GM21825 (cell line): ENCODE data around the gene ALPI.

Experiments
- ATAC-seq: cut with Tn5 transposase; IDR thresholded peaks from one replicate; pipeline ENCODE4 v1.9.1; 2021; ENCODE audit warnings: mild to moderate bottlenecking, moderate library complexity; ENCODE audit not compliant: unreplicated experiment

Gene ALPI

DNA sequence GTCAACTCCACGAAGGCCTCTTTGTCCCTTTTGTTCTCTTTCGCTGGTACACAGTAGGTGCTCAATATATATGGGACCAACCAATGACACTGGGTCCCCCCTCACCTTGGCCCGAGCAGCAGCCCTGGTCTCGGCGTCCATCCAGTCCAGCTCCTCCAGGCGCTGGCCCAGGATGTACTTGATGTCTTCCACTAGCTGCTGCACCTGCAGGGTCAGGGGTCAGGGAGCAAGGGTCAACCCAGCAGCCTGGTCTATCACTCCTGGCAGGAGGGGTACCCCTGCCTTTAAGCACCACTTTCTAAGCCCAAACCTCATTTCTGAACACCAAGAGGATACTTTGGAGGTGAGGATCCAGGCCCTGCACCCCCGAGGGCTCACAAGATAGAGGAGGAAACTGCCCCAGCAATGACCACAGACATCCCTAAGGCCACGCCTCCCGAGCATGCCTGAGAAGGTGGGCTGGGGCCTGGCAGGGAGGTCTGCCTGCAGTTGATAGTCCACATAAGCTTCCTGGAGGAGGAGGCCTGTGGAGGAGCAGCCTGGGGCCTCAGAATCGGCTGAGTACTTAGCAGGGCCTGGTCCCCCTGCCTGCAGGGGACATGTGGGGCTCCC lies 27.5 kb downstream of the ALPI start:
- no peak for ATAC-seq

DNA sequence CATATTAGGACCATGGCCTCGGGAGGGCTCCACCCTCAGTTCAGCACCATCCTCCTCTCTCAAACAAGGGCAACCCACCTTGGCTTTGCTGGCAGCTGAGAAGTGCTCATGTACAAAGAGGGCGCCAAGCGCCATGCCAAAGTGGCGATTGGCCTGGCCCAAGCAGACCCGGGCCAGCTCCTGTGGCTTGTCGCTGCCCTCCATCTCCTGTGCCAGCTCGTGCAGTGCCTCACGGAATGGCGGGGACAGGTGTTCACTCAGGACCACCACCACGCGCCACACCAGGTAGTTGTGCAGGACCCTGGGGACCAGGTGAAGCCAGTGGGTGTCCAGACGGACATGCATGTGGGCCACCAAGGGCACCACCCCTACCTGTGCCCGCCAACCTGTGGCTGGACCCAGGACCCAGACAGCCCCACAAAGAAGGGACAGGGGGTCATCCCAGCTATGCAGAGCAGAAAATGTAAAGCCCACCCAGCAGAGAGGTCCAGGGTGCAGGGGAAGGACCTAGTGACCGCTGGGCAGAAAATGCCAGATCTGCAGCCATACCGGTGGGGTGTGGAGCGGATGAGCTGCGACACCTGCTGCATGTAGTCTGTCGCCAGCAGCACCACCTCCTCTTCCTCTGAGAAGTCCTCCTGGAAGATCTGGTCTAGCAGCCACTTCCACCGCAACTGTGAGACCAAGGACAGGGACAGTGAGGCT lies 28.1 kb downstream of the ALPI start:
- no peak for ATAC-seq

DNA sequence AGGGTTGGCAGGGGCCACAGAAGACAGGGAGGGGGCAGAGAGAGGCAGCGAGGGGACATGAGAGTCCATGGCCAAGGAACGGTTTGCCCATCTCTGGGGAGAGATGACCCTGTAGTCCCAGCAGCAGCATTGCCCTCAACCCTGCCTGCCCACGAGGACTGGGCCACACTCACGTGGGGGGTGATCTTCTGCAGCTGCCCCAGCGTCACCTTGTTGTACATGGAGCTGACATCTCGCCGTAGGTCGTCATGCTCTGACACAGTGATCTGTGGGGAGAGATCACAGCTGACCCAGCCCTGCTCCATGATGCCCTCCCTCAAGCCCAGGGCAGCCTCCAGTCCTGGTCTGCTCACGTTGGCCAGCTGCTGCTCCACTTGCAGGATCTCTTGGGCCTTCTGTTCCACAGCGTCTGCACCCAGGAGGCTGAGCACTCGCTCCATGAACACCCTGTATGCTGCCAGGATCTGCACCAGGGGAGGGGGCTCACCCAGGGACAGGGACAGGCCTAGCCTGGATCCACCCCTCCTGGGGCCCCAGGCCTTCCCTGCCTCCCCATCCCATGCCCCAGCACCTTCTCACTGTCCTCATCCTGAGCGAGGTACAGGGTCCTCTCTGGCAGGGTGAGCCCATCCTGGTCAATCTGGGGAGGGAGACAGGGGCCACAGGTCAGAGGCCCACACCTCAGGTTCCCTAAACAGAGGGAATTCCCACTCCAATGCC lies 28.8 kb downstream of the ALPI start:
- ATAC-seq = no peak

DNA sequence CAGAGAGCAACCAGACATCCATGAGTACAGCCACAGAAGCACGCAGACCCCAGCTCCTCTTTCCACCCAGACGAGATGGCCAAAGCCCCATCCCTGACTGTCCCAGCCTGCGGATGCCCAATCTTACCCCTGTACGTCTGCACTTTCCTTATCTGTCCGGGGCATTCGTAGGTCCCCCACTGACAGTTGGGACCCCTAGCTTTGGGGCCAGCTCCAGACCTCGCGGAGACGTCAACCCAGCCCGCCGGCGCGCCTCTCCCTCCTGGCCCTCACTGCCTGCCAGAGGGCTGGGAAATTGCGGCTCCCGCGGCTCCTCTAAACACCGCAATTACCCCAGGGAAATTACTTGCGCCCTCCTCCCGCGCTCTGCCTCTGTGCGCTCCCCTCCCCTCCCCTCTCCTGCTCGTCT lies 29.4 kb downstream of the ALPI start:
- no peak for ATAC-seq

DNA sequence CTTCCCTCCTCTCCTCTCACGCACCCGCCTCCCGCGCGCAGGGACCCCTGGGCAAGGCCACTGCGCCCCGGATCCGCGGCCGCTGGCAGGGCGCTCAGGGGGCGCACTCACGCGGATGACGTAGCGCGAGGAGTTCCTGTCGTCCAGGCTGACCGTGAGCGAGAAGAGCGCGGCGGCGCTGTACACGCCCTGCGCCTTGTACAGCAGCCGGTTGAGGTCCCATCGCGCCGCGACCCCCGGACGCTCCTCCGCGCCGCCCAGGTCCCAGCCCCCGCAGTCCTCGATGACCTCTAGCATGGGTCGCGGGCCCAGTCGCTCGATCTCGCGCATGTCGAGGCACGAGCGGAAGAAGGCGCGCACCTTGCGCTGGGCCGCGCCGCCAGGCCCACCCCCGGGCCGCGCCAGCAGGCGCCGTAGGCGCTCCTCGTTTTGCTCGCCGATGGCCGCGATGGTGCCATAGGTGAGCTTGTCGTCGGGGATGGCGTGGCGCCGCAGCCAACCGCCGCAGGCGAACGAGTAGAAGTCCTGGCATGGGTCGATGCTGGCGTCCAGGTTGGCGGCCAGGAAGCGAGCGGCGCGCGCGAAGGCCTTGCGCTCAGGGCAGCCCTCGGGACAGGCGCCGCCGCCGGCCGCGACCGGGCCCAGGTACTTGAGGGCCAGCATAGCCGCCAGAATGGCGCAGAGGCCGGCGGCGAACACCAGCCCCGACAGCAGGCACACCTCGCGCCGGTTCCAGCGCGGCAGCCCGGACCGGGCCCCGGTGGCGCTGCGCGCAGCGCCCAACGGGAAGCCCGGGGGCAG lies 30.0 kb downstream of the ALPI start:
- no peak for ATAC-seq

DNA sequence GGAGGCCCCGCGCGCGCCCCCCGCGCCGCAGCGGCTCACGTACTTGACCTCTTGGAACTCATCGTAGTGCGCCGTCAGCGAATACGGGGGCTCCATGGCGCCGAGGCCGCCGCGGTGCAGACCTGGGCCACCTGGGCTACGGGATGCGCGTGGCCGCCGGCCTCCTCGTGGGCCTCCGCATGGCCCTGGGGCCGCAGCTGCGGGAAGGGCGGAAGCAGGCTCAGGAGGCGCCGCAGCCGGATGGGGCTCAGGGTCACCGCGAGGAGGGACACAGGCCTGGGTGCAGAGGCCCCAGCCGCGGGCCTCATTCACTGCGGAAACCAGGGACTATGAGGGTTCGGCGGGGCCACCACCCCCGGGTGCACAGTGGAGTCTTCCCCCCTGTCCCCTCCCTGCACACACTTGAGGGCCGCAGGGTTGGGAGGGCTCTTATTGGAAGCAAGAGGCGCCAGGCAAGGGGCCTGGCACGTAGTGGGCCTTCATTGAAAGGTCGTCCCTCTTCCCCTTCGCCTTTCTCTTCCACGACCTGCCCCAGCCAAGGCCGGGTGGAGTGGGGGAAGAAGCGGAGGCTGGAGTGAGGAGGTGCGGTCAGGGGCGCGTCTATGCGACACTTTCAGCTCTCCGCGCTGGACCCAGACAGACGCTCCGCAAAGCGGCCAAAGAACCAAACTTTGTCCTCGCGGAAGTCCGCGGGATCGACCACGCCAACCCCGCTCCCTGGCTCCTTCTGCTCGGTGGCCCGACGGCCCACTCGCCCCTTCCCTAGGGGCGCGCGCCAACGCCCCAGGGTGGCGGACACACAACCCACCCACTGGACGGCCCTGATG lies 30.8 kb downstream of the ALPI start:
- no peak for ATAC-seq

DNA sequence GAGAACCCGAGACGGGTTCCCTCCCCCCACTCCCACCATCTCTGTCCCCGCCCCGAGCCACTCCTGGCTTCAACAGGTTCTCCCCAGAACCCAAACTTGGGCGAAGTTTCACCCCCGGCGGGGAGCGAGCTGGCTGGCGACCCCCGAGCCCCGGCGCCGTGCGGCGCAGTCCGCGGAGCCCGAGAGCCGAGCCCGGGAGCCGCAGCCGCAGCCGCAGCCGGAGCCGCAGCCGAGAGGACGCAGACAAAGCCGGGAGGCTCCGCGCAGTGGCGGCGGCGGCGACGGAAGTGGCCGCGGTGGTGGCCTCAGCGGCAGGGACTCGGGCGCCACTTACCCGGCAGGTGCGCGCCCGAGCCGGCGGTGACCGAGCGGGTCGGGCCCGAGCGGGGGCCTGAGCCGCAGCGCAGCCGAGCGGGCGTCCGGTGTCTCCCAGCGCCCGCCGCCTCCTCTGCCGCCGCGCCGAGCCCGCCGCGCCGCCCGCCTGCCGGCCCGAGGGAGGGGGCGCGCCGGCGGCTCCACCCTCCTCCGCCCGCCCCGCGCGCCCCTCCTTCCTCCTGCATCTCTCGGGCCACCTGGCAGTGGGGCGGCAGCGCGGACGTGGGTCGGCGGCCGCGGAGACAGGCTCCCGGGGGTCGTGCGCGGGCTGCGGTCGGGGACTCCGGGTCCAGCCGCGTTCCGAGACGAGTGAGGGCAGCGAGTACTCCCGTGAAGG lies 31.6 kb downstream of the ALPI start, which contains the start of gene ECEL1:
Gene ECEL1 (minus strand): TSS at position 450 of the 712 bp plus-strand sequence. CDS start 1,181 bp downstream, outside the sequence.
- no peak for ATAC-seq

DNA sequence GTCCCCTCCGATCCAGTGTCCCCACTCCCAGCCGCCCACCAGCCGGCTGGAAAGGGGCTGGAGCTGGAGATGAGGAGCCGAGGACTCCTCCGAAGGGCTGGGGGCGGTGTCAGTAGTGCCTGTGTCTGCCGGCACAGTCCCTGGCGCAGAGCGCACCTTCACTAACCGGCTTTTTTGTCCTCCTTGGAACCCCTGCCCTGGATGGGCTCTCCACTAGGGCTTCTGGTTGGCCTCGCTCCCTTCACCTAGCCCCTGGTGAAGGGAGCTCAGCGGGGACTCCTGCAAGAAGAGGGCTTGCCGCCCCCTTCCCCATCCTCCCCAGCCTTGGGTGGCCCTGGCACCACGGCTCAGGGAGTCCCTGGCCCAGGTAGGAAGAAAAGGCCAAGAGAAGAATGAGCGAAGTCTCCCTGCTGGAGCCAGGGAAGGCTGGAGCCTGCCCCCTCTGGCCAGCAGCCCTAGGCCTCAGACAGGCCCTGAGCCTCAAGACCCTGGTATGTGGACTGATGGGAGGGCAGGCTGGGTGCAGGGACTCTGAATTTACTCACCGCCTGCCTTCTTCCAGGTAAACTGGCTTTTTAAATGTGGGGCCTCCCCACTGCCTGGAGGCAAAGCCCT lies 32.3 kb downstream of the ALPI start:
- no peak for ATAC-seq

DNA sequence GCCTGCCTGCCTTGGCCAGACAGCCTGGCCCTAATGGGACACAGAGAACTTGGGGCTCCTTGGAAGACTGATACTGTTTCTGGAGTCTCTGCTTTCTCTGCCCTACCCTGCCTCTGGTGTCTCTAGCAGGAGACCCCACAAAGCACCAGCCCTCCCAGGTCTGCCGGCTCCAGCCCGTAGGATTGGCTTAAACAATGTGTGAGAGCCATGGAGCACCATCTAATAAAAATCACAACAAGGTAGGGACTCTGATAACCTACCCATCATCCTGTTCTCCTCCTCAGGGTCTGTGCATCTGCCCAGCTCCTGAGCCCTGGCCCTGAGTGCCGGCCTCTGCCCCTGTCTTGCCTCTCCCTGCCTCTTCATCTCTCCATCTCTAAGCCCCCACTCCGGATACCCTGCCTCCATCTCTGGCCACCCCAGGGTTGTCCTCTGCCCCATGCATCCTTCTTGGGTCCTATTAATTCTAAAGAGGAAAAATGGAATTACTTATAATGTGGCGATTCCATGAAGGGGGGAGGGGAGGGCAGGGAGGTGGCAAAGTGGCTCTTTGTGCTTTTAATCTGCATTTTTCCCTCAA lies 32.9 kb downstream of the ALPI start:
- ATAC-seq = no peak

DNA sequence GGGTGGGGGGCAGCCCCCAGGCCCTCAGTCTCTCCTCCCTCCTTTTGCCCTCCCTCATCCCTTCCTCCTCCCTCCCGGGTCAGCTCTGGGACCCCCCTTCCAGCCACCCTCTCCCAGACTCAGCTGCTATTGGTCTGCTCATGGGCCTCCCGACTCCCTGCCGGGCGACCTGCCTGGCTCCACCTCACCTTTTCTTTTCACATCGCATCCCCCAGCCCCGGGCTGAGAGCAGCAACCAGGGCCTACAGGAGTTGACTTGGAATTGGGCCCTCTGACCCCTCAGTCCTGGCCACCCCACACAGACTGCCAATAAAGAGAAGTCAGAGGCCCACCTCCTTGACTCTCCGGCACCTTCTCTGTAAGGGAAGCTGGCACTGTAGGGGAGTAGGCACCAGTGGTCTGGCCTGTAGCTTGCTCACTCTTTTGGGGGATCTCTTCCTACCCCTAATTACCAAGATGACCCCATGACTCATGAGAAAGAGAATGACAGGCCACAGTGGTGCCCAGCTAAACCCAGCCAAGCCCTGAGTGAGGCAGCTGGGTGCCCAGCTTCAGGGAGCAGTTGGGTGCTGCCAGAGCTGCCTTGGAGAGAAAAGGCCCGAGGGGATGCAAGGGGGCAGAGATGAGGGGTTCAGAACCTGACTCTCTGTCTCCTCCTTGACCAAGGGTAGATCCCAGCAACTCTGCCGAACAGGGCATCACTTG lies 33.7 kb downstream of the ALPI start:
- ATAC-seq = no peak

DNA sequence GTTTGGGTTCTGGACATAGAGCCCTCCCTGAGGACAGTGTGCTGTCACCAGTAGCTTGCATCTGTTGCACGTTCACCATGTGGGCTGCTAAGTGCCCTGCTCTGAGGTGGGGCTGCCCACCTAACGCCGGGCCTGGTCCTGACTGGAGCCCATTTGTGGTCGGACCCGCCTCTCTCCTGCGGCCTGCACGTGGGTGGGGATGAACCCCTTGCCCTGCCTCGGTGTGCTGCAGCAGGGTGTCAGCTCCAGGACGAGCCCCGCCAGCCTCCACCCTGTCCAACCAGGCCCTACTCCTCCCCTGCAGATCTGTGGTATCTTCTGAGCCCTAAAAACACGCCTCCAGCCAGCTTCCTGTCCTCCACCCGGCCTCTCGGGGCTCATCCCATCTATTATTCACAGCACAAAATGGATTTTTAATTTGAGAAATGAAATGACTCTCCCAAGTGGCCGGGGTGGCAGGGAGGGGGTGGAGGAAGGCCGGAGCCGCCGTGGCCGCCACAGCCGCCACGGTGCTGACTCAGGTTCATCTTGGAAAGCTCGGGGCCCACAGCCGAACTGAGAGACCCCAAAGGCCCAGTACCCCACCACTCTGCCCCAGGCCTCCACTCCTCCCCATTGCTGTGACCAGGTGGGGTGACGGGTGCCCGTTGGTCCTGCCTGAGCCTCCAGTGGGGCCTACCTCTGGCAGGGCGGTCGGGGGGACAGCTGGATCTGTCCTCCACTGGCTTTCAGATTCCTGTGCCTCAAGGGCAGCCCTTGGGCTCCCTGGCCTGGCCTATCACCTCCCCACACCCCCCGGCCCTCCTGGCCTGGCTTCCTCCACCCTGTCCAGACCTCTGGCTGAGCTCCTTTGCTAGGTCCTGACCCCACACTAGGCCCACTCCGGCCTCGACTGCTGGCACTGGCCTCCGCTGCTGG lies 34.5 kb downstream of the ALPI start:
- no peak for ATAC-seq

DNA sequence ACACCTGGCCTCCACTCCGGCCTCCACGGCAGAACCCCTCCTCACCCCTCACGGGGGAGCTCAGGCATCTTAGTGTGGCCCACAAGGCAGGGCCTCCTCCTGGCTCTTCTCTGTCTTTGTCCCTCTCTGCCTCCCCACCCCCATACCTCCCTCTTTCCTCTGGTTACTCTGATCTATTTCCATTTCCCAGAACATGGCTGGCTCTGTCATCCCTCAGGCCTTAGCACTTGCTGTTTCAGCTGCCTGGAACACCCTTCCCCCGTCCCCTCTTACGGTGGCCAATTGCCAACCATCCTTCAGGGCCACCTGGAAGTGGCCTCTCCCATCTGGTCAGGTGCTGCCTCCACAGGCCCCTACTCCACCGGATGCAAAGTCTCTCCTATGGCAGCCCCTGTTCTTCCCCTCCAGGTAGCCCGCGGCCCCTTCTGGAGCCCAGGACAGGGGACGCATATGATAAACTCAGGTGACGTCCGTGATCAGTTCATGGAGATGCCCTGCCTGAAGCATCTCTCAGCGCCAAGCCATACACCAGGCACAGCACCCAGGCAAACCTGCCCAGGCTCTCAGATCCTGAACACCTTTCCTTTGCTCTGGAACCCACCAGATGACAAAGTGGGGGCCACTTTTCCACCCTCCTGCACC lies 35.3 kb downstream of the ALPI start:
- no peak for ATAC-seq

DNA sequence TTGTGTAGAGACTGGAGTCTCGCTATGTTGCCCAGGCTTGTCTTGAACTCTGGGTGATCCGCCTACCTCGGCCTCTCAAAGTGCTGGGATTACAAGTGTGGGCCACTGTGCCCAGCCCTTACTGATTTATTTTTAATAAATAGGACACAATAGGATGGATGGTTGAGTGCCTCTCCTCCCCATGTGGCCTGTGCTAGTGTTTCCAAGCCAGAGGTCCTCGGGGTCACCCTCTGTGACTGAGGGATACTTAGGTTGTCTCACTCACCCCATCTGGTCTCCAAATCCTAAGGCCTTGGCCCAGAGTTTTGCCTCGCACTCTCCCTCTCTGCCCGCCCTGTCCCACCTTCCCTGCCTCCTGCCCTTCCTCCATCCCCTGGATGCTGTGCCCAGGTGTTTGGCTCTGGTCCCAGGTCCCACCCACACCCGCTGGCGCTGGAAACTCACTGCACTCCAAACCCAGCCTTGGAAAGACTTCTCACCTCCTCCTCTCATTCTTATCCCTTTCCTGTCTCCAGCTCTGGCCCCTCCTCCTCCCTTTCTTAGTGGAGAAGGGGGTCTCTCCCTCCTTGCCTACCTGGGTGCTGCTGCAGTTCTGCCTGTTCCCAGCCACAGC lies 36.4 kb downstream of the ALPI start:
- ATAC-seq = no peak

DNA sequence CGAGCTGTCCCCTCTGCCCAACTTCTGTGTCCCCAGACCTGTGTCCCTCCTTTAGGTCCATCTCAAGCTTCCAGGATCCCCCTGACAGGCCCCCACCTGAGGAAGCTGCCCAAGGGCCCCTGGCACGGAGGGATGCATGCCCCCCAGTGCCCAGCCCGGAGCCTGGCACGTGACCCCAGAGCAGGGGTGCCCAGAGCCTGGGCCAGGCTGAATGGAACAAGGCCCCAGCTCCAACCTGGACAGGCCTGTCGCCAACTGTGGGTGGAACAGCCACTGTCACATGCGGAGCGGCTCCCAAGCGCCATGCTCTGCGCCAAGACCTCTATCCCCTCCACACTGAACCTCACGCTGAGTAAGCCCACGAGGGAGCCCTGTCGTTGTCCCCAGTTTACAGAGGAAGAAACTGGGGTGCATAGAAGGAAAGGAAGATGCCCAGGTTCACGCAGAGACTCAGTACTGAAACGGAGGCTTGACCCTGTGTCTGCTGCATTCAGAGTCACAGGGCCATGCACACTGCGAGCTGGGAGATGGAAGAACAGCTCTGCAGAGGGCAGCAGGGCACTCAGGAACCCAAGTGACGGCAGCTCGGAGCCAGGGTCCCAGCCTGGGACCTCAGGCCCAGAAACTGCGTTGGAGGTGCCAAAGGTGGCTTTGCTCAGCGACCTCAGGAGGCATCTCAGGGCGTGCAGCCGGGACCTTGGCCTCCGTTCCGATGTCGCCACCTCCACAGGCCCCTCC lies 37.2 kb downstream of the ALPI start:
- ATAC-seq = no peak

DNA sequence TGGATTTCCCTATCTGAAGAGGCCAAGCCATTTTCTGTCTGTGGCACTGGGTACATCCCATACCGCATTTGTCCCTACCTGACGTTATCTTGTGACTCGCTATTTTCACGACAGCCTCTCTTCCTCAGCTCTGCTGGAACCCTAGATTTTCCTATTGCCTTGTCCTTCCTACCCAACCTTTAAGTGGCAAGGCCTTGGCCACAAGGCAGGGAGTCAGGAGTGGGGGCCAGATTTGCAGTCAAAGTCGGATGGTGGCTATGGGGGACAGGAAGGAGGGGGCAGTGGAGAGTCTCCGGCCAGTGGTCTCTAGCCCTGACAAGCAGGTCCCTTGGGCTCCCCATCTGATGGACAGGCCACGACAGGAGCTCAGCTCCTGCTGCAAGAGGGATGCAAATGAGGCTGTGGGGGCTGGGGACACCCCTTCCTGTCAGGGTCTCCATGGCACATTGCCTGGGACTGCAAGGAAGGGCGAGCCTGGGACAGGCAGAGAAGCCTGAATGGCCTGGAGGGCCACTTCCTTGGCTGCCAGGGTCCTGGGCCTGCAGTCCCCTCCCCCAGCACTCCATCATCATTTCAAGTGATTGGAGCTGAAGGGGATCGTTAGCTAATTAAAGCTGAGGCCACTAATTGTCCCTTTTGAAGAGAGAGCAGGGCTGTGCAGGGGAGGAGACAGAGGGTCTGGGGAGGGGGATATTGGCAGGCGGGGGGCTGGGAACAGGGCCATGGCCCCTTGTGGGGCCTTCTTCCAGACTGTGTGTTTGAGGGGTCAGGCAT lies 37.9 kb downstream of the ALPI start:
- ATAC-seq = no peak
